A549 (cell line): ENCODE measurements around the gene ARVCF. TPM values are rescaled to one million over a fixed set of nuclear protein-coding genes. Genes with fewer than 3 reads are reported as not detected.

Experiments used
- ATAC-seq, 2 experiments: fragments of 200-7000 bp in 1 of 2; fragments of >200 bp in 1 of 2; cut with Nextera tagmentation in 1 of 2; cut with Tn5 transposase in 1 of 2; 3 replicates each; pipeline versions ENCODE4 v1.8.0 to v1.9.1; 2018 to 2020; ENCODE audit warnings: mild to moderate bottlenecking in 1 of 2, moderate library complexity in 1 of 2
- CTCF ChIA-PET: fragments of 300-600 bp; sonication (Branson Sonifier 250); formaldehyde crosslinking; extraction: SDS; loops from one replicate; lab custom pipeline; 2021; ENCODE audit warnings: antibody characterized with exemption, inconsistent platforms; lab: Yijun Ruan, JAX
- POLR2A ChIA-PET: fragments of 350-600 bp; formaldehyde crosslinking; extraction: SDS; loops from one replicate; lab custom pipeline; 2021; ENCODE audit warnings: antibody characterized with exemption, inconsistent platforms; lab: Yijun Ruan, JAX
- DNase-seq, 2 experiments: peaks; one replicate each; pipeline versions ENCODE4 v3.0.0 to v3.0.0-alpha.2; 2011 to 2016; ENCODE audit warnings: low read depth in 1 of 2, low spot score in 1 of 2
- FAIRE-seq: peaks from 2 replicates; lab custom pipeline; 2011; peaks lifted over from hg19 to GRCh38; lab: Jason Lieb, UNC
- H3K27ac ChIP-seq, 2 experiments: fragments of >200 bp; sonication (Bioruptor Twin); formaldehyde crosslinking; 3 replicates each; pipeline ENCODE4 v1.5.1; 2016 to 2017
- H3K4me1 ChIP-seq: fragments of >200 bp; sonication (Bioruptor Twin); formaldehyde crosslinking; 3 replicates; pipeline ENCODE4 v1.6.1; 2016
- H3K4me2 ChIP-seq: fragments of >200 bp; sonication (Bioruptor Twin); formaldehyde crosslinking; 3 replicates; pipeline ENCODE4 v1.6.1; 2016
- H3K4me3 ChIP-seq: fragments of >200 bp; sonication (Bioruptor Twin); formaldehyde crosslinking; 3 replicates; pipeline ENCODE4 v1.5.1; 2016
- H3K9me3 ChIP-seq: fragments of >200 bp; sonication (Bioruptor Twin); formaldehyde crosslinking; 3 replicates; pipeline ENCODE4 v1.6.1; 2016
- ATOH8 ChIP-seq: fragments of 250-450 bp; sonication (Bioruptor Pico); IDR thresholded peaks from 2 replicates; pipeline ENCODE4 v1.5.0; 2020; ENCODE audit warnings: low read depth, mild to moderate bottlenecking, moderate library complexity
- CBX2 ChIP-seq: fragments of 200-600 bp; sonication (generic); IDR thresholded peaks from 2 replicates; pipeline ENCODE4 v1.6.1; 2016; ENCODE audit warnings: low read depth, mild to moderate bottlenecking, borderline replicate concordance
- CBX8 ChIP-seq: fragments of 200-600 bp; sonication (generic); IDR thresholded peaks from 2 replicates; pipeline ENCODE4 v1.6.1; 2016
- CHD4 ChIP-seq: fragments of 200-600 bp; sonication (generic); IDR thresholded peaks from 2 replicates; pipeline ENCODE4 v1.6.1; 2016; ENCODE audit warnings: antibody characterized with exemption, mild to moderate bottlenecking, borderline replicate concordance
- E2F6 ChIP-seq: IDR thresholded peaks from 2 replicates; pipeline ENCODE4 v1.6.1; 2012; ENCODE audit warnings: low read depth, borderline replicate concordance
- EHMT2 ChIP-seq: fragments of 200-600 bp; sonication (generic); IDR thresholded peaks from 2 replicates; pipeline ENCODE4 v1.6.1; 2016; ENCODE audit warnings: antibody characterized with exemption, low read depth, mild to moderate bottlenecking, moderate library complexity
- ELK1 ChIP-seq: fragments of 150-350 bp; IDR thresholded peaks from 2 replicates; pipeline ENCODE4 v1.6.1; 2014; ENCODE audit warnings: low read depth, mild to moderate bottlenecking, low read length
- EP300 ChIP-seq, 2 experiments: fragments of >200 bp; sonication (Bioruptor Twin); formaldehyde crosslinking; IDR thresholded peaks; 2 replicates in 1 of 2; 3 replicates in 1 of 2; pipeline ENCODE4 v1.6.1; 2016 to 2017
- ESRRA ChIP-seq: fragments of 150-350 bp; IDR thresholded peaks from 2 replicates; pipeline ENCODE4 v1.6.1; 2014; ENCODE audit warnings: mild to moderate bottlenecking, low read length, borderline replicate concordance
- HES2 ChIP-seq: fragments of >200 bp; sonication (Bioruptor Twin); formaldehyde crosslinking; IDR thresholded peaks from 2 replicates; pipeline ENCODE4 v1.6.1; 2016
- HMGXB4 ChIP-seq: fragments of 250-450 bp; sonication (Bioruptor Pico); IDR thresholded peaks from 2 replicates; pipeline ENCODE4 v1.5.0; 2021; ENCODE audit warnings: mild to moderate bottlenecking, moderate library complexity, borderline replicate concordance
- HOXB5 ChIP-seq: fragments of 250-450 bp; sonication (Bioruptor Pico); IDR thresholded peaks from 2 replicates; pipeline ENCODE4 v1.5.0; 2020; ENCODE audit warnings: mild to moderate bottlenecking, moderate library complexity
- MAX ChIP-seq: IDR thresholded peaks from 2 replicates; pipeline ENCODE4 v1.6.1; 2012
- MYC ChIP-seq: IDR thresholded peaks from 2 replicates; pipeline ENCODE4 v1.6.1; 2012; ENCODE audit warnings: mild to moderate bottlenecking, inconsistent platforms, low read length, improper control_type of control experiment, borderline replicate concordance
- PHF8 ChIP-seq: fragments of 200-600 bp; sonication (generic); IDR thresholded peaks from 2 replicates; pipeline ENCODE4 v1.6.1; 2016; ENCODE audit warnings: low read depth, mild to moderate bottlenecking, antibody characterized with exemption, moderate library complexity, borderline replicate concordance
- POLR2AphosphoS2 ChIP-seq: conservative IDR thresholded peaks from 2 replicates; pipeline ENCODE4 v1.6.1; 2012; ENCODE audit warnings: low read length, improper control_type of control experiment, inconsistent platforms
- RAD21 ChIP-seq, 2 experiments: fragments of >200 bp in 1 of 2; sonication (Bioruptor Twin) in 1 of 2; formaldehyde crosslinking in 1 of 2; IDR thresholded peaks in 1 of 2; conservative IDR thresholded peaks in 1 of 2; 2 replicates in 1 of 2; 3 replicates in 1 of 2; pipeline ENCODE4 v1.6.1; 2012 to 2018; ENCODE audit warnings: inconsistent platforms in 1 of 2
- REST ChIP-seq: fragments of 200-600 bp; sonication (generic); IDR thresholded peaks from 2 replicates; pipeline ENCODE4 v1.6.1; 2016; ENCODE audit warnings: antibody characterized with exemption, mild to moderate bottlenecking, moderate library complexity
- SMC3 ChIP-seq: fragments of >200 bp; sonication (Bioruptor Twin); formaldehyde crosslinking; IDR thresholded peaks from 3 replicates; pipeline ENCODE4 v1.6.1; 2018; ENCODE audit warnings: inconsistent platforms
- TFCP2L1 ChIP-seq: fragments of 250-450 bp; sonication (Bioruptor Pico); IDR thresholded peaks from 2 replicates; pipeline ENCODE4 v1.5.0; 2021; ENCODE audit warnings: mild to moderate bottlenecking
- USF2 ChIP-seq: fragments of 450-650 bp; IDR thresholded peaks from 2 replicates; pipeline ENCODE4 v1.6.1; 2014; ENCODE audit warnings: antibody characterized with exemption
- ZC3H11A ChIP-seq: fragments of 450-650 bp; IDR thresholded peaks from 2 replicates; pipeline ENCODE4 v1.6.1; 2014; ENCODE audit warnings: antibody characterized with exemption, mild to moderate bottlenecking
- WGBS: methylation state at CpG from one replicate; pipeline ENCODE4 v1.1.6; 2017; ENCODE audit errors: missing lambda C conversion rate; 5-methylcytosine and 5-hydroxymethylcytosine counted together
- polyA plus RNA-seq, 4 experiments: library from polyadenylated mRNA; depleted of rRNA in 3 of 4; stranded (reverse); fragments of >200 nt; fragmentation: RNase III in 1 of 4; extraction: RNeasy Plus Mini Kit Qiagen cat#74134 plus additional on column Dnase treatment in 1 of 4; gene quantifications; 2 replicates in 3 of 4; 3 replicates in 1 of 4; pipeline ENCODE4 v1.2.3, GENCODE V29; 2011 to 2017

Gene ARVCF
- polyA plus RNA-seq, 2 of the 4 experiments (the other 2 are of a cell fraction) = 0.81 to 2.1 TPM

GRCh38 chr22:19978748-19979147, 37.9 kb downstream of the ARVCF start:
- no peak overlapping the region for H3K4me3 ChIP-seq
- H3K4me1 ChIP-seq = peaks cover 8% of the 10 kb centered on the region
- ChIA-PET POLR2A (interaction anchor here (0.6 kb wide), 1 partner anchor 124 kb away, joined by 6 read pairs; no protein-coding TSS in a partner anchor), CTCF (interaction anchor here (0.7 to 2.0 kb wide), 3 partner anchors 9 to 35 kb away, joined by 3 to 8 read pairs (median 4); no protein-coding TSS in a partner anchor)
- no peak for TF ChIP-seq SMC3
- TF ChIP-seq EP300 (IDR thresholded peaks at IDR 0.05) = no peak
- TF ChIP-seq HES2 = no peak
- no peak for TF ChIP-seq E2F6
- no peak for TF ChIP-seq TFCP2L1 (CRISPR knock-in tag)
- no peak for TF ChIP-seq ELK1
- TF ChIP-seq REST = no peak
- TF ChIP-seq ZC3H11A = no peak
- no peak for TF ChIP-seq CBX8
- DNase-seq (no peak), FAIRE-seq (no peak), ATAC-seq (no peak)
- WGBS = 85% methylated on average over 6 of the region's 17 CpGs
- H3K27ac ChIP-seq = no peak overlapping the region
- no peak overlapping the region for H3K4me2 ChIP-seq
- H3K9me3 ChIP-seq = no peaks in the 10 kb centered on the region

- Histone ChIP-seq H3K4me2 (no peak overlapping the region), H3K9me3 (no peaks in the 10 kb centered on the region), H3K4me3 (no peak overlapping the region), H3K27ac (no peak overlapping the region), H3K4me1 (peaks cover 5% of the 10 kb centered on the region; the same call in 1 of the 3 replicates)
- no peak for ATAC-seq
- no peak for DNase-seq
- POLR2A ChIA-PET = no interaction called here
- CTCF ChIA-PET = interaction anchor here (1.1 to 2.0 kb wide), 2 partner anchors 10 to 36 kb away, joined by 3 to 8 read pairs; no protein-coding TSS in a partner anchor
- FAIRE-seq = no peak
- WGBS = 75% methylated on average over 9 of the region's 32 CpGs
- TF ChIP-seq EHMT2 (no peak), PHF8 (no peak), RAD21 (conservative IDR thresholded peaks at IDR 0.05 in 1 of 2, IDR thresholded peaks at IDR 0.05 in 1 of 2) (no peak), HMGXB4 (no peak), USF2 (no peak), ATOH8 (no peak), MYC (no peak), ESRRA (no peak), POLR2AphosphoS2 (no peak), ELK1 (no peak), CHD4 (no peak), MAX (no peak), HOXB5 (CRISPR knock-in tag) (no peak), CBX2 (no peak)
Measured at GRCh38 chr22:19977296-19978243, 39.1 kb downstream of the ARVCF start.
